GM10266 (cell line): ENCODE measurements around the gene PPP5C.
"Not testable (repeated sequence)": the region's sequence is repeated elsewhere in the genome, so short reads cannot be mapped to it uniquely, and the experiment has no call there.

ENCODE experiments used
- DNase-seq: peaks from one replicate; pipeline ENCODE4 v3.0.0; 2012; ENCODE audit errors: extremely low spot score
- TF ChIP-seq, protein P1 (sequence below): IDR thresholded peaks from 2 replicates; pipeline ENCODE4 v1.5.1; 2012; ENCODE audit warnings: mild to moderate bottlenecking, low read depth; ENCODE audit not compliant: control insufficient read depth, insufficient read depth; ENCODE audit errors: missing control alignments

The PPP5C gene

DNA sequence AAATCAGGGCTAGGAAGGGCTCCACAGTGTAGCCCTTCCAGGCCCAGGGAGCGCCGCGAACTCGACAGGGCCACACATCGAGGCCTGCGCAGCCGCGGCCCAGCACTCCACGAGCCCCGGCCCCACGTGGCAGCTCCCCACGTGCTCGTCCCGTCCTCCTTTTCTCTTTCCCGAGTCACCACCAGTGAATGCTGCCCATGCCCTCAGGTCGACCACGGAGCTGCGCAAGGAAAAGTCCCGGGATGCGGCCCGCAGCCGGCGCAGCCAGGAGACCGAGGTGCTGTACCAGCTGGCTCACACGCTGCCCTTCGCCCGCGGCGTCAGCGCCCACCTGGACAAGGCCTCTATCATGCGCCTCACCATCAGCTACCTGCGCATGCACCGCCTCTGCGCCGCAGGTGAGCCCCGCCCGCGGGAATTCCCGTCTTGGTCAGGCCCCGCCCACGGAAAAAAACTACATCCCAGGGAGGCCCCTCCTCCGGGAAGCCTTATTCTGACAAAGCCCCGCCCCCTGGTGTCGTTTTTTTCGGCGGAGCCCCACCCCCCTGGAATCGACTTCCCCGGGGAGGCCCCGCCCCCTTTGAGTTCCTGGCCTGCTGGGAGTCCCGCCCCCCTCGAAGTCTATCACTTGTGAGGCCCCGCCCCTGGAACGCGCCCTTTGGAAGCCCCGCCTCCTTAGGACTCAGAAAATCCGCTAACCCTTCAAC lies 43.0 kb upstream of the PPP5C start:
- TF ChIP-seq, protein P1, sequence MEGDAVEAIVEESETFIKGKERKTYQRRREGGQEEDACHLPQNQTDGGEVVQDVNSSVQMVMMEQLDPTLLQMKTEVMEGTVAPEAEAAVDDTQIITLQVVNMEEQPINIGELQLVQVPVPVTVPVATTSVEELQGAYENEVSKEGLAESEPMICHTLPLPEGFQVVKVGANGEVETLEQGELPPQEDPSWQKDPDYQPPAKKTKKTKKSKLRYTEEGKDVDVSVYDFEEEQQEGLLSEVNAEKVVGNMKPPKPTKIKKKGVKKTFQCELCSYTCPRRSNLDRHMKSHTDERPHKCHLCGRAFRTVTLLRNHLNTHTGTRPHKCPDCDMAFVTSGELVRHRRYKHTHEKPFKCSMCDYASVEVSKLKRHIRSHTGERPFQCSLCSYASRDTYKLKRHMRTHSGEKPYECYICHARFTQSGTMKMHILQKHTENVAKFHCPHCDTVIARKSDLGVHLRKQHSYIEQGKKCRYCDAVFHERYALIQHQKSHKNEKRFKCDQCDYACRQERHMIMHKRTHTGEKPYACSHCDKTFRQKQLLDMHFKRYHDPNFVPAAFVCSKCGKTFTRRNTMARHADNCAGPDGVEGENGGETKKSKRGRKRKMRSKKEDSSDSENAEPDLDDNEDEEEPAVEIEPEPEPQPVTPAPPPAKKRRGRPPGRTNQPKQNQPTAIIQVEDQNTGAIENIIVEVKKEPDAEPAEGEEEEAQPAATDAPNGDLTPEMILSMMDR = no peak
- no peak for DNase-seq

DNA sequence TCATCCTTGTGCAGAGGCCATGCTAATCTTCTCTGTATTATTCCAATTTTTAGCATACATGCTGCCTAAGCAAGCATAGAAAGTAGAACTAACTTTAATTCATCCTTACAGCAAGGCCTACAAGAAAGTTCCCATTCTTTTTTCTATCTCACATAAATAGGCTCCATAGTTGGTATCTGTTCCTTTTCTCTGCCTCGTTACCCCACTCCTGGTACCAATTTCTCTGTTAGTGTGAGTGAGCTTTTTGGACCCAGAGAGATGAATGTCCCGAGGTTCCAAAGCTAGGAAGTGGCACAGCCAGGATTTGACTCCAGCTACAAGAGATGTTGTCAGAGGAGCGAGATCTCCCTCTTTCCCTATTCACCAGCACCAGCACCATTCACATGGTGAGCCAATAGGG lies 40.4 kb upstream of the PPP5C start:
- DNase-seq = no peak
- TF ChIP-seq, protein P1 = no peak

DNA sequence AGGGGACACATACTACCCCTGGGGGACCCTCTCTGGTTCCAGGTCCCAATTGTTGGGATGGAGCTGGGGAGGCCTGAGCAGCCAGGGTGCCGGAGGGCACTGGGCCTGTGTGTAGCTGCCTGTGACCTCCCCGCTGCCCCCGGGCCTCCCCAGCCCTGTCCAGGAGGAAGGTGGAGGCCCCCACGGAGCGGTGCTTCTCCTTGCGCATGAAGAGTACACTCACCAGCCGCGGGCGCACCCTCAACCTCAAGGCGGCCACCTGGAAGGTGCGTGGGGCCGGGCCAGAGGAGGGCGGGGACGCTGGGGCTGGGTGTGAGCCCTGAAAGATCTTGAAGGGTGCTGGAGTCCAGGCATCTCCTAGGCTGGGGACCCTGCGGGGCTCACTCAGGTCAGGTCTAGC lies 38.4 kb upstream of the PPP5C start:
- DNase-seq = no peak
- TF ChIP-seq, protein P1 = no peak

DNA sequence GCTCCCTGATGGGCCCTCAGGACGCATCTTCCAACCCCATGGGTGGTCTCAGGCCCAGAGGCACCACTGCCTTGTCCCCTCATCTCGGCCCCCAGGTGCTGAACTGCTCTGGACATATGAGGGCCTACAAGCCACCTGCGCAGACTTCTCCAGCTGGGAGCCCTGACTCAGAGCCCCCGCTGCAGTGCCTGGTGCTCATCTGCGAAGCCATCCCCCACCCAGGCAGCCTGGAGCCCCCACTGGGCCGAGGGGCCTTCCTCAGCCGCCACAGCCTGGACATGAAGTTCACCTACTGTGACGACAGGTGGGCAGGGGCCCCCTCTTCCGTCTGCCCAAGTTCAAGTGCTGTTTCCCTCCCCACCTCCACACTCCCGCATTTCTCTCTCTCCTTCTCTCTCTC lies 37.8 kb upstream of the PPP5C start:
- no peak for DNase-seq
- TF ChIP-seq, protein P1 = no peak

DNA sequence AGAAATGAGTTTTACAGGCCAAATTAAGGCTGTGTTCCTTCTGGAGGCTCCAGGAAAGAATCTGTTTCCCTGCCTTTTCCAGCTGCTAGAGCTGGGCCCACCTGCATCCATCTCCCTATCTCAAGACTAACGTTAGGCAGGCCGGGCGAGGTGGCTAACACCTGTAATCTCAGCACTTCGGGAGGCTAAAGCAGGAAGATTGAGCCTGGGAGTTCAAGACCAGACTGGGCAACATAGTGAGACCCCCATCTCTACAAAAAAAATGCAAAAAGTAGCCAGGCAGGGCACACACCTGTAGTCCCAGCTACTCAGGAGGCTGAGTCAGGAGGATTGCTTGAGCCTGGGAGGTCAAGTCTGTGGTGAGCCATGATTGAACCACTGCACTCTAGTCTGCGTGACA lies 35.4 kb upstream of the PPP5C start:
- no peak for DNase-seq
- TF ChIP-seq, protein P1 = no peak

DNA sequence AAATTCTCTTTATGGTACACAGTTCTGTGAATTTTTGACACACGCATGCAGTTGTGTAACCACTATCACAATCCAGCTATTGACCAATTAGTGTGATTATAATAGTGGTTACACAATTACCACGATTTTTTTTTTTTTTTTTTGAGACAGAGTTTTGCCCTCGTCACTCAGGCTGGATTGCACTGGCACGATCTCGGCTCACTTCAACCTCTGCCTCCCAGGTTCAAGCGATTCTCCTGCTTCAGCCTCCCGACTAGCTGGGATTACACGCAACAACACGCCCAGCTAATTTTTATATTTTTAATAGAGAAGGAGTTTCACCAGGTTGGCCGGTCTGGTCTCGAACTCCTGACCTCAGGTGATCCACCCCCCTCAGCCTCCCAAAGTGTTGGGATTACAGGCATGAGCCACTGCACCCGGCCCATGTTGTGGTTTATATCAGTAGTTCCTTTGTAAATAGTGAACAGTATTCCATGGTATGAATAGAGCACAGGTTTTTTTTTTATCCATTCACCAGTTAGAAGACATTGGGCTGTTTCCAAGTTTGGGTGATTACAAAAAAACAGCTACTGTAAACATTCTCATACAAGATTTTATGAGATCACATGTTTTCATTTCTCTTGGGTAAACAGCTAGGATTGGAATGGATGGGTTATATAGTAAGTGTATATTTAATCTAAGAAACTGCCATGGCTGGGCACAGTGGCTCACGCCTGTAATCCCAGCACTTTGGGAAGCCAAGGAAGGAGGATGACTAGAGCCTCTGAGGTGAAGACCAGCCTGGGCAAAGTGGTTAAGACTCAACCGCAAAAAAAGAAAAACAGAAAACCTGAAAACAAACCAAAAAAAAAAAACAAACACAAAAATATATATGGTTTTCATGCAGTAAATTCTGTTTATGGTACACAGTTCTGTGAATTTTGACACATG lies 33.1 kb upstream of the PPP5C start:
- not testable (repeated sequence) for DNase-seq

DNA sequence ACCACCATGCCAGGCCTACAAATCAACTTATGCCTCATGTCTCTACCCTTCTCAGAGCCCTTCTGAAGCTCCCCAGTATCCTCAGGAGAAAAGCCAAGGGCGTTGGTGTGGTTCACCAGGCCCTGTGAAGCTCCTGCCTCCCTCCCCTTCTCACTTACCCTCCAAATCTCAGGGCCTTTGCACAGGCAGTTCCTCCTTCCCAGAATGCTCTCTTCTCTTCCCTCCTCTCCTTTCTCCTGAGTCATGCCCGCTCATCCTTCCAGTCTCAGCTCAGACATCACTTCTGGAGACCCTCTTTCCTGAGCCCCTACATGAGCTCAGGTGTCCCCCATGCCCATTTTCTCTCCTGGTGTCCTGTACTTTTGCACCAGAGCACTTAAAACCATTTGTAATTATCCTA lies 29.5 kb upstream of the PPP5C start:
- TF ChIP-seq, protein P1 = no peak

More for the DNA sequence above, 29.5 kb upstream of the PPP5C start:
- DNase-seq = no peak
